SK-N-SH (cell line): ENCODE data around the gene TCF7L2. TPM values are rescaled to one million over a fixed set of nuclear protein-coding genes. Genes with fewer than 3 reads are reported as not detected.

Source experiments
- CTCF ChIA-PET: fragments of 300-600, 350-600 bp; formaldehyde crosslinking; extraction: SDS; loops from one replicate; lab custom pipeline; 2021; lab: Yijun Ruan, JAX
- POLR2A ChIA-PET: fragments of 350-600 bp; sonication (Branson Sonifier 250); formaldehyde crosslinking; extraction: SDS; loops from one replicate; lab custom pipeline; 2020; ENCODE audit warnings: antibody characterized with exemption, inconsistent platforms; lab: Yijun Ruan, JAX
- DNase-seq: peaks from one replicate; pipeline ENCODE4 v3.0.0; 2012
- H2AFZ ChIP-seq: fragments of 200-600 bp; sonication (generic); 2 replicates; pipeline ENCODE4 v1.8.1; 2016; ENCODE audit warnings: antibody characterized with exemption, mild to moderate bottlenecking, low read depth
- H3F3A ChIP-seq: fragments of 200-600 bp; sonication (generic); replicated peaks from 2 replicates; pipeline ENCODE3; 2016; ENCODE audit warnings: antibody characterized with exemption, mild to moderate bottlenecking; ENCODE audit not compliant: insufficient read depth
- H3K27ac ChIP-seq, 2 experiments: fragments of 200-500 bp in 1 of 2; fragments of 200-600 bp in 1 of 2; sonication (Bioruptor generic) in 1 of 2; sonication (generic), shearing (Covaris generic) in 1 of 2; 2 replicates each; pipeline versions ENCODE4 v1.5.1 to v1.6.1; 2014 to 2016; ENCODE audit warnings: low read depth in 2 of 2, inconsistent platforms in 1 of 2, low read length in 1 of 2, mild to moderate bottlenecking in 1 of 2, mixed read lengths in 1 of 2
- H3K27me3 ChIP-seq: fragments of 200-600 bp; sonication (generic), shearing (Covaris generic); 2 replicates; pipeline ENCODE4 v1.6.1; 2016; ENCODE audit warnings: mixed run types; ENCODE audit not compliant: insufficient read depth
- H3K36me3 ChIP-seq, 2 experiments: fragments of 200-500 bp in 1 of 2; fragments of 200-600 bp in 1 of 2; sonication (Bioruptor generic) in 1 of 2; sonication (generic) in 1 of 2; replicated peaks in 1 of 2; 2 replicates each; pipeline versions ENCODE3 to v1.5.1; 2014 to 2016; ENCODE audit warnings: low read length in 1 of 2, mild to moderate bottlenecking in 1 of 2; ENCODE audit not compliant: insufficient read depth in 2 of 2, control insufficient read depth in 1 of 2
- H3K4me1 ChIP-seq, 2 experiments: fragments of 200-500 bp in 1 of 2; fragments of 200-600 bp in 1 of 2; sonication (Bioruptor generic) in 1 of 2; sonication (generic), shearing (Covaris generic) in 1 of 2; 2 replicates each; pipeline versions ENCODE4 v1.5.1 to v1.6.1; 2014 to 2016; ENCODE audit warnings: low read depth in 1 of 2, low read length in 1 of 2, mixed run types in 1 of 2; ENCODE audit not compliant: insufficient read depth in 2 of 2, control insufficient read depth in 1 of 2
- H3K4me2 ChIP-seq: fragments of 200-600 bp; sonication (generic), shearing (Covaris generic); 2 replicates; pipeline ENCODE4 v1.6.1; 2017; ENCODE audit warnings: mixed run types
- H3K4me3 ChIP-seq, 2 experiments: fragments of 200-500 bp in 1 of 2; fragments of 200-600 bp in 1 of 2; sonication (Bioruptor generic) in 1 of 2; sonication (generic), shearing (Covaris generic) in 1 of 2; 2 replicates each; pipeline versions ENCODE4 v1.5.1 to v1.8.1; 2014 to 2016; ENCODE audit warnings: low read depth in 2 of 2, inconsistent platforms in 1 of 2, low read length in 1 of 2, mild to moderate bottlenecking in 1 of 2, mixed read lengths in 1 of 2, moderate library complexity in 1 of 2
- H3K79me2 ChIP-seq: fragments of 200-600 bp; sonication (generic); 2 replicates; pipeline ENCODE4 v1.8.1; 2017; ENCODE audit warnings: mild to moderate bottlenecking; ENCODE audit not compliant: insufficient read depth
- H3K9ac ChIP-seq: fragments of 200-600 bp; sonication (generic); 2 replicates; pipeline ENCODE4 v1.6.1; 2017; ENCODE audit warnings: mixed run types
- H3K9me2 ChIP-seq: fragments of 200-600 bp; sonication (generic); 2 replicates; pipeline ENCODE4 v1.6.1; 2017; ENCODE audit warnings: mixed run types
- H3K9me3 ChIP-seq: fragments of 200-600 bp; sonication (generic); 2 replicates; pipeline ENCODE4 v1.6.1; 2017; ENCODE audit warnings: mixed run types, mild to moderate bottlenecking, moderate library complexity
- H4K20me1 ChIP-seq: fragments of 200-600 bp; sonication (generic); 2 replicates; pipeline ENCODE4 v1.6.1; 2017; ENCODE audit warnings: mild to moderate bottlenecking, mixed run types; ENCODE audit not compliant: insufficient read depth
- EP300 ChIP-seq, 2 experiments: IDR thresholded peaks; 2 replicates each; pipeline versions ENCODE4 v1.4.0 to v1.6.1; 2012; ENCODE audit warnings: borderline replicate concordance in 1 of 2, low read depth in 1 of 2, low read length in 1 of 2
- FOSL2 ChIP-seq: IDR thresholded peaks from 2 replicates; pipeline ENCODE4 v1.4.0; 2012; ENCODE audit warnings: low read depth, mild to moderate bottlenecking, moderate library complexity, borderline replicate concordance
- GABPA ChIP-seq: IDR thresholded peaks from 2 replicates; pipeline ENCODE4 v1.4.0; 2012; ENCODE audit warnings: low read depth, mild to moderate bottlenecking
- GATA2 ChIP-seq: sonication (generic); formaldehyde crosslinking; IDR thresholded peaks from 2 replicates; pipeline ENCODE4 v1.5.0; 2020; ENCODE audit warnings: mild to moderate bottlenecking, missing genetic modification reagents
- JUND ChIP-seq: IDR thresholded peaks from 2 replicates; pipeline ENCODE4 v1.4.0; 2012
- MEF2A ChIP-seq: IDR thresholded peaks from 2 replicates; pipeline ENCODE4 v1.4.0; 2012; ENCODE audit warnings: low read depth, borderline replicate concordance
- NRF1 ChIP-seq: IDR thresholded peaks from 2 replicates; pipeline ENCODE4 v1.6.1; 2012; ENCODE audit warnings: low read depth, mild to moderate bottlenecking, low read length
- RCOR1 ChIP-seq: fragments of 150-350 bp; IDR thresholded peaks from 2 replicates; pipeline ENCODE4 v1.6.1; 2017; ENCODE audit warnings: antibody characterized with exemption, low read length
- RFX5 ChIP-seq: IDR thresholded peaks from 2 replicates; pipeline ENCODE4 v1.6.1; 2012; ENCODE audit warnings: mild to moderate bottlenecking, improper control_type of control experiment, low read length
- RXRA ChIP-seq: IDR thresholded peaks from 2 replicates; pipeline ENCODE4 v1.4.0; 2012; ENCODE audit warnings: low read depth, mild to moderate bottlenecking, borderline replicate concordance
- SMC3 ChIP-seq: IDR thresholded peaks from 2 replicates; pipeline ENCODE4 v1.6.1; 2012; ENCODE audit warnings: low read depth, low read length, improper control_type of control experiment
- TCF12 ChIP-seq: IDR thresholded peaks from 2 replicates; pipeline ENCODE4 v1.4.0; 2012
- YY1 ChIP-seq: IDR thresholded peaks from 2 replicates; pipeline ENCODE4 v1.4.0; 2012; ENCODE audit warnings: low read depth, mild to moderate bottlenecking
- WGBS: methylation state at CpG from one replicate; pipeline ENCODE4 v1.1.6; 2017; ENCODE audit warnings: low lambda C conversion rate; 5-methylcytosine and 5-hydroxymethylcytosine counted together
- polyA plus RNA-seq, 3 experiments: library from polyadenylated mRNA; depleted of rRNA; stranded (reverse); fragments of >200 nt; gene quantifications; 2 replicates each; pipeline ENCODE4 v1.2.3, GENCODE V29; 2012
- TF ChIP-seq, protein P1 (sequence below): fragments of 150-350 bp; IDR thresholded peaks from 2 replicates; pipeline ENCODE4 v1.6.1; 2016; ENCODE audit warnings: mild to moderate bottlenecking, low read depth, low read length
- TF ChIP-seq, protein P2 (sequence below): fragments of 150-350 bp; IDR thresholded peaks from 2 replicates; pipeline ENCODE4 v1.6.1; 2017; ENCODE audit warnings: antibody characterized with exemption, low read length, low read depth, borderline replicate concordance
- TF ChIP-seq, protein P3 (sequence below): IDR thresholded peaks from 2 replicates; pipeline ENCODE4 v1.6.1; 2012; ENCODE audit warnings: mild to moderate bottlenecking, low read depth, low read length, moderate library complexity
- TF ChIP-seq, protein P4 (sequence below): IDR thresholded peaks from 2 replicates; pipeline ENCODE4 v1.4.0; 2012; ENCODE audit warnings: low read depth, borderline replicate concordance
- TF ChIP-seq, protein P5 (sequence below): IDR thresholded peaks from 2 replicates; pipeline ENCODE4; 2012

The TCF7L2 gene
- polyA plus RNA-seq, 1 of the 3 experiments (the other 2 are of a cell fraction), result 10.2 TPM

DNA sequence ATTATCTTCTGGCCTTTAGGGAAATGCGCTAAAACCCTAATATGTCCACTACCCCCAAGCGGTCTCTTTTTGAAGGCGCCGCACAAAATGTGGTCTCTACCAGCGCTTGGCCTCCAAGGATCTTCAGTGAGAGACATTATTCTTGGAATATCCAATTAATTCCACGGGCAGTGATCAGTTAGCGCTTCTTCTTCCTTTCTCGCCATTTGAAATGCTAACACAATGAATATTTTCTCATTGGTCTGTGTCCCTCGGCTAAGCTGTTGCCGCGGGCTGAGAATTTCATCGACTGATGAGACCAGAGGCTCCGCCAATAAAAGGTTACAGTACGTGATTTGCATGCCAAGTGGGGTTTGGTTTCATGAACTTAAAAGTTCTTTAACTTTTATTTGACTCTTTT is 169.8 kb downstream of the TCF7L2 start:
- no peak for TF ChIP-seq MEF2A
- TF ChIP-seq, protein P1, sequence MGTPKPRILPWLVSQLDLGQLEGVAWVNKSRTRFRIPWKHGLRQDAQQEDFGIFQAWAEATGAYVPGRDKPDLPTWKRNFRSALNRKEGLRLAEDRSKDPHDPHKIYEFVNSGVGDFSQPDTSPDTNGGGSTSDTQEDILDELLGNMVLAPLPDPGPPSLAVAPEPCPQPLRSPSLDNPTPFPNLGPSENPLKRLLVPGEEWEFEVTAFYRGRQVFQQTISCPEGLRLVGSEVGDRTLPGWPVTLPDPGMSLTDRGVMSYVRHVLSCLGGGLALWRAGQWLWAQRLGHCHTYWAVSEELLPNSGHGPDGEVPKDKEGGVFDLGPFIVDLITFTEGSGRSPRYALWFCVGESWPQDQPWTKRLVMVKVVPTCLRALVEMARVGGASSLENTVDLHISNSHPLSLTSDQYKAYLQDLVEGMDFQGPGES, result no peak
- no peak for TF ChIP-seq RCOR1
- TF ChIP-seq FOSL2, result no peak
- no peak for TF ChIP-seq GATA2 (CRISPR knock-in tag)
- no peak for TF ChIP-seq NRF1
- no peak for TF ChIP-seq EP300 (IDR thresholded peaks at IDR 0.05; ENCODE audit: borderline replicate concordance in 1 of 2, low read depth in 1 of 2, low read length in 1 of 2)
- no peak for TF ChIP-seq RFX5
- no peak for TF ChIP-seq SMC3
- TF ChIP-seq, protein P2, sequence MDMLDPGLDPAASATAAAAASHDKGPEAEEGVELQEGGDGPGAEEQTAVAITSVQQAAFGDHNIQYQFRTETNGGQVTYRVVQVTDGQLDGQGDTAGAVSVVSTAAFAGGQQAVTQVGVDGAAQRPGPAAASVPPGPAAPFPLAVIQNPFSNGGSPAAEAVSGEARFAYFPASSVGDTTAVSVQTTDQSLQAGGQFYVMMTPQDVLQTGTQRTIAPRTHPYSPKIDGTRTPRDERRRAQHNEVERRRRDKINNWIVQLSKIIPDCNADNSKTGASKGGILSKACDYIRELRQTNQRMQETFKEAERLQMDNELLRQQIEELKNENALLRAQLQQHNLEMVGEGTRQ, result no peak
- no peak for TF ChIP-seq YY1
- TF ChIP-seq, protein P3, sequence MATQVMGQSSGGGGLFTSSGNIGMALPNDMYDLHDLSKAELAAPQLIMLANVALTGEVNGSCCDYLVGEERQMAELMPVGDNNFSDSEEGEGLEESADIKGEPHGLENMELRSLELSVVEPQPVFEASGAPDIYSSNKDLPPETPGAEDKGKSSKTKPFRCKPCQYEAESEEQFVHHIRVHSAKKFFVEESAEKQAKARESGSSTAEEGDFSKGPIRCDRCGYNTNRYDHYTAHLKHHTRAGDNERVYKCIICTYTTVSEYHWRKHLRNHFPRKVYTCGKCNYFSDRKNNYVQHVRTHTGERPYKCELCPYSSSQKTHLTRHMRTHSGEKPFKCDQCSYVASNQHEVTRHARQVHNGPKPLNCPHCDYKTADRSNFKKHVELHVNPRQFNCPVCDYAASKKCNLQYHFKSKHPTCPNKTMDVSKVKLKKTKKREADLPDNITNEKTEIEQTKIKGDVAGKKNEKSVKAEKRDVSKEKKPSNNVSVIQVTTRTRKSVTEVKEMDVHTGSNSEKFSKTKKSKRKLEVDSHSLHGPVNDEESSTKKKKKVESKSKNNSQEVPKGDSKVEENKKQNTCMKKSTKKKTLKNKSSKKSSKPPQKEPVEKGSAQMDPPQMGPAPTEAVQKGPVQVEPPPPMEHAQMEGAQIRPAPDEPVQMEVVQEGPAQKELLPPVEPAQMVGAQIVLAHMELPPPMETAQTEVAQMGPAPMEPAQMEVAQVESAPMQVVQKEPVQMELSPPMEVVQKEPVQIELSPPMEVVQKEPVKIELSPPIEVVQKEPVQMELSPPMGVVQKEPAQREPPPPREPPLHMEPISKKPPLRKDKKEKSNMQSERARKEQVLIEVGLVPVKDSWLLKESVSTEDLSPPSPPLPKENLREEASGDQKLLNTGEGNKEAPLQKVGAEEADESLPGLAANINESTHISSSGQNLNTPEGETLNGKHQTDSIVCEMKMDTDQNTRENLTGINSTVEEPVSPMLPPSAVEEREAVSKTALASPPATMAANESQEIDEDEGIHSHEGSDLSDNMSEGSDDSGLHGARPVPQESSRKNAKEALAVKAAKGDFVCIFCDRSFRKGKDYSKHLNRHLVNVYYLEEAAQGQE, result no peak
- Histone ChIP-seq H3K4me1 (no peaks in the 10 kb centered on the region), H2AFZ (no peak overlapping the region), H3K4me3 (no peak overlapping the region), H3K9me2 (no peaks in the 10 kb centered on the region), H3K4me2 (no peak overlapping the region), H3K36me3 (peaks cover 0 to 2% of the 10 kb centered on the region in 2 experiments), H3K9me3 (no peaks in the 10 kb centered on the region), H3K79me2 (peaks cover 14% of the 10 kb centered on the region), H4K20me1 (no peaks in the 10 kb centered on the region), H3F3A (no peaks in the 10 kb centered on the region), H3K9ac (no peak overlapping the region), H3K27me3 (no peaks in the 10 kb centered on the region), H3K27ac (no peak overlapping the region)
- 98% methylated on average over 14 of the region's 14 CpGs for WGBS
- DNase-seq, result no peak
- ChIA-PET CTCF (no interaction called here), POLR2A (no interaction called here)

DNA sequence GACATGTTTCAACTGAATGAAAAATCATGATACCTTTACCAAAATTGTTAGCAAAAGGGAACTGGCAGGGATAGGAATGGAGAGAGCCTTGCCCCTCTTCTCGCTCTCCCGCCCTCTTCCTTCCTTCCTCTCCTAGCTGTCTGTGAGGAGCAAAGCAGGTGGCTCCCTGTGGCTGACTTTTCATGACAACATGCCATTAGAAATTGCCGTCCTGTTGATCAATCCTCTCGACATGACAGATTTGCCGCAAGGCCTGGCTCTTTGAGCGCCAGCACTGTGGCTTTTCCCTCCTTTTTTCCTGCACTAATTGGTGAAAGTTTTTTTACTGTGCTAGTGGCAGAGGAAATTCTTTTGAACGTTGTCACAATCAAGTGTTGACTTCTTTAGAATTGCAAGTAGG is 171.1 kb downstream of the TCF7L2 start:
- H3K4me2 ChIP-seq, result no peak overlapping the region
- peaks cover 14% of the 10 kb centered on the region for H3K79me2 ChIP-seq
- CTCF ChIA-PET, result no interaction called here
- H3K9me3 ChIP-seq, result no peaks in the 10 kb centered on the region
- peaks cover 0 to 6% of the 10 kb centered on the region in 2 experiments; a peak in 2 of 4 replicates for H3K4me1 ChIP-seq
- H3K27me3 ChIP-seq, result no peaks in the 10 kb centered on the region
- no peak overlapping the region for H3K9ac ChIP-seq
- H3K27ac ChIP-seq, result no peak overlapping the region
- H3F3A ChIP-seq, result peaks cover 3% of the 10 kb centered on the region
- H4K20me1 ChIP-seq, result no peaks in the 10 kb centered on the region
- DNase-seq, result no peak
- no peaks in the 10 kb centered on the region for H3K9me2 ChIP-seq
- no peak overlapping the region for H3K4me3 ChIP-seq
- no peak overlapping the region for H2AFZ ChIP-seq
- H3K36me3 ChIP-seq, result peaks cover 0 to 2% of the 10 kb centered on the region in 2 experiments
- POLR2A ChIA-PET, result no interaction called here
- 95% methylated on average over 7 of the region's 7 CpGs for WGBS
- TF ChIP-seq RFX5 (no peak), RXRA (no peak), JUND (no peak), TCF12 (no peak), GABPA (no peak)
- TF ChIP-seq, protein P4, sequence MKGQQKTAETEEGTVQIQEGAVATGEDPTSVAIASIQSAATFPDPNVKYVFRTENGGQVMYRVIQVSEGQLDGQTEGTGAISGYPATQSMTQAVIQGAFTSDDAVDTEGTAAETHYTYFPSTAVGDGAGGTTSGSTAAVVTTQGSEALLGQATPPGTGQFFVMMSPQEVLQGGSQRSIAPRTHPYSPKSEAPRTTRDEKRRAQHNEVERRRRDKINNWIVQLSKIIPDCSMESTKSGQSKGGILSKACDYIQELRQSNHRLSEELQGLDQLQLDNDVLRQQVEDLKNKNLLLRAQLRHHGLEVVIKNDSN, result no peak
- TF ChIP-seq, protein P5, sequence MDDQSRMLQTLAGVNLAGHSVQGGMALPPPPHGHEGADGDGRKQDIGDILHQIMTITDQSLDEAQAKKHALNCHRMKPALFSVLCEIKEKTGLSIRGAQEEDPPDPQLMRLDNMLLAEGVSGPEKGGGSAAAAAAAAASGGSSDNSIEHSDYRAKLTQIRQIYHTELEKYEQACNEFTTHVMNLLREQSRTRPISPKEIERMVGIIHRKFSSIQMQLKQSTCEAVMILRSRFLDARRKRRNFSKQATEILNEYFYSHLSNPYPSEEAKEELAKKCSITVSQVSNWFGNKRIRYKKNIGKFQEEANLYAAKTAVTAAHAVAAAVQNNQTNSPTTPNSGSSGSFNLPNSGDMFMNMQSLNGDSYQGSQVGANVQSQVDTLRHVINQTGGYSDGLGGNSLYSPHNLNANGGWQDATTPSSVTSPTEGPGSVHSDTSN, result no peak
